ENCODE measurements around the gene SLC6A1. TPM values are rescaled to one million over a fixed set of nuclear protein-coding genes. Genes with fewer than 3 reads are reported as not detected.

SLC6A1 gene
- total and polyA plus RNA-seq, 2 of the 8 experiments (the other 6 are each of a cell fraction or from before 2014, with no cell fraction given) = 0.30 to 0.63 TPM

DNA sequence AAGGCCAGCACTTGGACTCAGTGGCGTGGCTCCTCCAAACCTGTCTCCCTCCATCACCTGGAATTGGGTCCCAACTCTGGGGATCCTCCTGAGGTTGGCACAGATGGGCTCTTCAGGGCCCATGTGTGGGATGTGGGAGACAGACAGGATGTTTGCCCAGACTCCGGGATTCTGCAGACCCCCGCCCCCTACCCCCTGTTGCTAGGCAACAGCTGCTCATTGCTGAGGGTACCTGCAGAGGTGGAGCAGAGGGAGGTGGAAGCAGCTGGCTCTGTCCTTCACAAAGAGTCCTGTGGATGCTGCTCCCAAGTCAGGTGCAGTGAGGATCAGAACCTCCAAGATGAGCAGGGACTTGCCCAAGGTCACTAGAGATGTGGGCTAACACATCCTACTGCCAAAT is 40.0 kb upstream of the SLC6A1 start (continued):
- TF ChIP-seq MAFK (IDR thresholded peaks at IDR 0.05; ENCODE audit: low read depth, low read length) = no peak

Measured in H1 (cell line).